Caki2 (cell line): ENCODE data around the gene GPR37. TPM values are rescaled to one million over a fixed set of nuclear protein-coding genes. Genes with fewer than 3 reads are reported as not detected.

ENCODE experiments used
- DNase-seq: peaks from one replicate; pipeline ENCODE4 v3.0.0-alpha.2; 2015; ENCODE audit warnings: low read depth
- in situ Hi-C: cut with HindIII; loops from 2 replicates; pipeline ENCODE4 v1.10.0; 2016; ENCODE audit warnings: low sequenced_read_pairs, low pct_unique_long_range_greater_than_20kb, mixed read lengths
- total RNA-seq: library from RNA; depleted of rRNA; stranded (reverse); fragments of >200 nt; shearing (Covaris generic); gene quantifications from 2 replicates; pipeline ENCODE4 v1.2.3, GENCODE V29; 2014; ENCODE audit warnings: low replicate concordance; rRNA removed

GPR37 gene, protein sequence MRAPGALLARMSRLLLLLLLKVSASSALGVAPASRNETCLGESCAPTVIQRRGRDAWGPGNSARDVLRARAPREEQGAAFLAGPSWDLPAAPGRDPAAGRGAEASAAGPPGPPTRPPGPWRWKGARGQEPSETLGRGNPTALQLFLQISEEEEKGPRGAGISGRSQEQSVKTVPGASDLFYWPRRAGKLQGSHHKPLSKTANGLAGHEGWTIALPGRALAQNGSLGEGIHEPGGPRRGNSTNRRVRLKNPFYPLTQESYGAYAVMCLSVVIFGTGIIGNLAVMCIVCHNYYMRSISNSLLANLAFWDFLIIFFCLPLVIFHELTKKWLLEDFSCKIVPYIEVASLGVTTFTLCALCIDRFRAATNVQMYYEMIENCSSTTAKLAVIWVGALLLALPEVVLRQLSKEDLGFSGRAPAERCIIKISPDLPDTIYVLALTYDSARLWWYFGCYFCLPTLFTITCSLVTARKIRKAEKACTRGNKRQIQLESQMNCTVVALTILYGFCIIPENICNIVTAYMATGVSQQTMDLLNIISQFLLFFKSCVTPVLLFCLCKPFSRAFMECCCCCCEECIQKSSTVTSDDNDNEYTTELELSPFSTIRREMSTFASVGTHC
- total RNA-seq: not detected in 2 replicates

- in situ Hi-C loops: no loop called here
Observed at GRCh38 chr7:124765401-124766352, at the start of gene GPR37. Gene GPR37 (minus strand): TSS chr7:124765792. CDS start chr7:124764976, 816 bp downstream.

DNA sequence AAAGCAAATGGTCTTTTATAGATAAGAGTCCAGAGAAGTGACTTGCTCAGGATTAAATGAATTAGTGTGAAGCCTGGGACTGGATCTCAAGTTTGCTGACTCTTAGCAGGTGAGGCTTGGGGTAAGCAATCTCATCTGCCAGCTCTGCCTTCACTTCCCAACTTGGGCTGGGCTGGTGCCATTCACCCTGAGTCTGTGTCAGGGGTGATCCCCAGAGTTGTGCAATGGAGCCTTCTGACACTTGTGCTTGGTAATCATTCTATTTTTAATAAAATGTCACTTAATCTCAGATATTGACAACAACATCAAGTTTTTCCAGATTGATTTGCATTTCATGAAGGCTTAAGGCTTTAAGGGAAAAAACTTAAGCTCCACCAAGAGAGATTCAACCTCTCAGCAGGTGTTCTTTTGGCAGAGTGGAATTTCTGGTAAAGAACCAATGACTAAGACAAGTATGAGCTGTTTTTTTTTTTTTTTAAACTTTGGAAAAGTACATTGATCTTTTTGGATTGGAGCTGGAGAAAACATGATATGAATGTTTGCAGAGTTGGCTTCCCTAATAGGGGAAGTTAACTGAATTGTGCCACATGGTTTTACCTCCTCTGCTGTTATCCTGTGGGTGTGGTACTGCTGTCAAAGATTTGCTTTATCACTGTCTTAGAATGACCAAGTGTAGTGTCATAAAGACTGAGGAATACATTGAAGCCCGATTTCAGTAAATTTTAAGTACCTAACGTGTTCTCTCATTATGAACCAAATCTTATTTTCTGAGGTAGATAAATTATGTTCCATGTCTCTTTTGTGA, 48.6 kb upstream of the GPR37 start:
- in situ Hi-C loops: no loop called here

More at GRCh38 chr7:124765401-124766352, at the start of gene GPR37:
- no peak for DNase-seq

DNA sequence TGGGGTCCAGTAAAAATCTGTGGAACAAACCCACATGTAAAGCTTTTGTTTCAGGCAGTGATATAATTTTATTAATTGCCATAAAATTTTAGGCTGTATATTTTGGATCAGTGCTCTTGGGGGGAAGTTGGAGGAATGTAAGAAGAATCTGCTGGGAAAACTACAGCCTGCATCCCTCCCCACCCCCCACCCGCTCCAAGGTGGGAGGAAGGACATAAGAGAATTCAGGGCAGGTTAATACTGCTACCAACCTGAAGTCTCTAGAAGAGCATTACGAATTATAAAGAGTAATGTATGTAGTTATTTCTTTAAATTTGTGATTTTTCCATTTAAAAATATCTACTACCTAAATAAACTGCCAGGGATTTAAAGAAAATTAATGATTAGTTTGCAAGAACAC, 47.2 kb upstream of the GPR37 start:
- DNase-seq: no peak
- in situ Hi-C loops: no loop called here

More for the DNA sequence above, 48.6 kb upstream of the GPR37 start:
- no peak for DNase-seq

GRCh38 chr7:124811341-124811740, 45.7 kb upstream of the GPR37 start:
- in situ Hi-C loops: no loop called here
- DNase-seq: no peak

GRCh38 chr7:124810605-124811004, 45.0 kb upstream of the GPR37 start:
- DNase-seq: no peak
- in situ Hi-C loops: no loop called here

DNA sequence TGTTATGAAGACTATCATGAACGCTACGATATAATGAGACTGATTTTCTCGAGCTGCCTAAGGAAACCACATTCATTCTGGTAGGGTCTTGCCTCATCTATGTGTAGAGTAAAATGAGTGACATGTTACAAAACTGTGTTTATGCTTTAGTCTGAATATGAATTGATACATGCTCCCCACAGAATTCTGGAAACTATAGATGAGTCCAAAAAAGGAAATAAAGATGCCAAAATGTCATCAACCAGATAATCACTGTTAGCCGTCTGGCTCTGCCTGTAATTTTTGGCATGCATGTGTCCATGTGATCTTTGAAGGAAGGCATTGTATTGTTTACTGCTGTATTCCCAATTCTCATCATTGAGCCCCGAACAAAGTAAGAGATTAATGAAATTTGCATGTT, 42.6 kb upstream of the GPR37 start:
- in situ Hi-C loops: no loop called here
- no peak for DNase-seq

DNA sequence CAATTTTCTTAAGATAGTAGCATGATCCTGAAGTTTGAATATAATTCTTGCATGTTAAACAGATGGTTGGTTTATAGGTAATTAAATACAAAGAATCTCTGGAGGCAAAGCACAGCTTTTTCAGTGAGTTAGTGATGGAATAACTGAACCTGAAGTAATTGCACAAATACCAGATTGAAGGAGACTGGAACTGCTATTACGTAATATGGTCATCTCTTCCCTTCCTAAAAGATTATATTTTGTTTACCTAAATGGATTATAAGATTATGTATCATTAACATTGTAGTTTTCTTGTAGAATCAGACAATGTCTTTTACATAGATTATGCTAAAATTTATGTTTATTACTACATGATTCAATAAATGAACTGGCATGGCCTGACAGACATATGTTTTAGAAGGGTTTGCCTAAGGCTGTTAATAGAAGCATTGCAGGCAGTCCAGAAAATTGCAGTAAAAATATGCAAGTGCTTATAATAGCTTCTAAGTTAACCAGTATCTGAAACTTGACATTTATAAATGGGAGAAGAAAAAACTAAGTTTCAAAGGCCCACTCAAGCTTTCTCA, 35.8 kb upstream of the GPR37 start:
- no peak for DNase-seq
- in situ Hi-C loops: no loop called here

- in situ Hi-C loops: no loop called here
- DNase-seq: no peak
Observed at GRCh38 chr7:124800386-124800785, 34.8 kb upstream of the GPR37 start.

GRCh38 chr7:124799448-124799847, 33.9 kb upstream of the GPR37 start:
- no peak for DNase-seq
- in situ Hi-C loops: no loop called here

GRCh38 chr7:124796771-124797170, 31.2 kb upstream of the GPR37 start:
- in situ Hi-C loops: no loop called here
- no peak for DNase-seq

DNA sequence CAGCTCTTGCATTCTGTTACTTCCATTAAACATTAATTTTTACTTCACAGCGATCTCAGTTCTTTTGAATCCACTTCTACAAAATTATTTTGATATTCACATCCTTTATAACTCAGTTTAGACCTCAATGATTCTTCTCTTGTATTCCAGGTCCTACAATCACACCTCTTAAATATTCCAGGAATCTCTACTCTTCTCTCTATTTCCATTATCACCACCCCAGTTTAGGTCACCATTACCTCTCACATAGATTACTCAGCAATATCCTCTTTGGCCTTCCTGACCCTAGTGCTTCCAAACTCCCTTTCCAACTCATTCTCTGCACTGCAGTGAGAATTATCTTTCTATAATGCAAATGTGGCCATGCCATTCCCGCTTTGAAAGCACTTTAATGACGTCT, 27.1 kb upstream of the GPR37 start:
- DNase-seq: no peak
- in situ Hi-C loops: no loop called here

GRCh38 chr7:124792002-124792401, 26.4 kb upstream of the GPR37 start:
- DNase-seq: peak; percentile 12
- in situ Hi-C loops: no loop called here

DNA sequence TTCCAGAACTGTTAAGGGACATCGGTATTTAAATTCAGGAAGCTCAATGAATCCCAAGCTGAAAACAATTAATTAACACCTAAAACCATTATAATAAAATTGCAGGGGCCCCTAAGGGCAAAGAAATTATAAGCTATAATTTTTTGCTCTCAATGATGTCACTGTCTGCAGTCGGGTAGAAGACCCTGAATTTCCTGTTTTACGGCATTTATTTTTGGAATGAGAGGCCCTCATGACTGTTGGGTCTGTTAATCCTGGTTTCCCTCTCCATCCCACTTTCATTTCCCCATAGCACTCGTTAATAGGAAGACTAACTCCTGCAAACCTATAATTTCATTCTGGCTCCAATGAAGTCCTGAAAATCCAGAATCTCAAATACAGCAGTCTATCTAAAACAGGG, 25.8 kb upstream of the GPR37 start:
- no peak for DNase-seq
- in situ Hi-C loops: no loop called here

GRCh38 chr7:124790645-124791044, 25.1 kb upstream of the GPR37 start:
- no peak for DNase-seq
- in situ Hi-C loops: no loop called here

GRCh38 chr7:124785994-124786393, 20.4 kb upstream of the GPR37 start:
- in situ Hi-C loops: no loop called here
- no peak for DNase-seq

GRCh38 chr7:124784879-124785818, 19.6 kb upstream of the GPR37 start:
- in situ Hi-C loops: no loop called here
- peak; percentile 39 for DNase-seq

DNA sequence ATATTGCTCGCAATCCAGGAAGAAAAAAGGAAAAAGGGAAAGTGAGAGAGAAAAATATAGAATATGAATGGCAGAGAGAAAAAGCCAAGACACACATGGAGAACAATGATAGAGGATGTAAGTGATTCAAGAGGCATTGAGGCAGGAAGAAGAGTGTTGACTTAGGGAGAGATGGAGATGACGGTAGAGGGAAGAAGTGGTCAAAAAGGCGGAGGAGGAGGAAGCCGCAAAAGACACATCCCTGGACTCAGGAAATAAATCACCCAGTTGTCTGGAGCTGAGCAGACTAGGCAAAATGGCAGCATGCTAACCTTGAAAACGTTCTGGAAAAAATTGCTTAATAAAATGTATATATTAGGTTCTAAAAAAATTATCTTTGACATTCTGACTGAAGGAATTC, 17.7 kb upstream of the GPR37 start:
- in situ Hi-C loops: no loop called here
- DNase-seq: no peak
